ENCODE data around the gene GNGT1.
A peak's percentile ranks its signal among the peaks of the same experiment; 100 is the strongest.
"Not testable (repeated sequence)": the region's sequence is repeated elsewhere in the genome, so short reads cannot be mapped to it uniquely, and the experiment has no call there.

GNGT1 gene

DNA sequence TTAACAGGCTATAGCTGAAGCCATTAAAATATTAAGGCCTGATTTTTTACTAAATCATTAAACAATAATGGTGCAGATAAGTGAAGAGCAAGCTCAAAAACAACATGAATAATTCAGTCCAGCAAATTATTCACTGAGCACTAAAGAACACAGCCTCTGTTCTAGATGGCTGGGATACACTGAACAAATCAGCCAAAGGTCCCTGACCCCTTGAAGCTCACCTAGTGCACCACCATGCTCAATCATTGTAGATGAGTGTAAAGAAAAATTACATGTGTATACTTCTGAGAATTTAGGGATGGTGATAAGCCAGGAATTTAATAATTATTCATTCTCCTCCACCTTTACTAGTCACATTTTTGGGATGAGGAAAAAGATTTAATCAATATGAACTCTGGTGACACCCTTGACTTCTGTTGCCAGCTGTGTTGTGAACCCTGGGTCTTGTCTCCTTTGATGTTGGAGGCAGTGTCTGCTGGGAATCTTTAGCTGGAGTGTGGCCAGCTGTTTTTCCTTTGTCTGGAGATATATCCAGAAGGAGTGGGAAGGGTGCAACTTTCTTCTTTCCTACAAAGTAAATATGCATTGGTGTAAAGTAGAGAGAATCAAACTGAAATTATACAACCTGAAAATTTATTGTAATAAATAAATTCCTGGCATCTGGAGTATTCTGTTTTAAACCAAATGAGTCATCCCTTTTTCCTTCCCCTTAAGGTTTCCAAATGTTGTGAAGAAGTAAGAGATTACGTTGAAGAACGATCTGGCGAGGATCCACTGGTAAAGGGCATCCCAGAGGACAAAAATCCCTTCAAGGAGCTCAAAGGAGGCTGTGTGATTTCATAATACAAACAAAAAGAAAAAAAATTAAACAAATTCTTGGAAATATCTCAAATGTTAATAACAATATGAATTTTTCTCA, 4.0 kb downstream of the GNGT1 start:
- no peak for DNase-seq

DNA sequence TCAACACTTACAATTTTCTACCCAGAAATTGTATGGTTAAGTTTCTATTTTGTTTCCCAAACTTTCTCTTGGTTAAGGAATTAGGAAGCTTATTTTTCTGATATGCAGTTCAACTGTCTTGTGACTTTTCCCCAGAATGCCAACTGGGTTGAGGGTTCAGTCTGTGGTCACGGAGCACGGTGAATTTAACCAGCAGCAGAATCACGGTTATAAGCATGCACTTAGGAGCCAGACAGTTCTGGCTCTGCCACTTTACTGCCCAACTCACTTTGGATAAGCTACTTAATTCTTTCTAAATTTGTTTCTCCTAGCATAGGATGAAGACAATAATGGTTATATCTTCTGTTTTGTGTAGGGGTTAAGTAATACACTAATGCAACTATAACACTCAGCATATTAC, 4.9 kb downstream of the GNGT1 start:
- DNase-seq, result not testable (repeated sequence)

DNA sequence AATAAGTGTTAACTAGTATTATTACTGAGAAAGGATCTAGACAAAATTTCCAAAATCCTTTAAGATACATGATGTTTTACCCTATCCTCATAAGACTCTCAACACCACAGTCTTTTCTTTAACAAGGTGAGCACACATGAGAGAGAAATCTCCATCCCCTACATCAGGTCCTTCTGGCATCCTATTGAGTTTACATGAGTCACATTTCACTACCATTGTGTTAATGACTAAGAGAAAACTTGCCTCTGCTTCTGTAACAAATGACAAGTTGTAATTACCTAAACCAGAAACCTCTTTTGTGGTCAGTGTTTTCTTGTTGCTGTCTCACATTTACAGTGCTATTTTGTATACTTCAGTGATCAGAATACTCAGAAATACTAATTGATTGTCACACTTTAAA, 5.3 kb downstream of the GNGT1 start:
- not testable (repeated sequence) for DNase-seq

DNA sequence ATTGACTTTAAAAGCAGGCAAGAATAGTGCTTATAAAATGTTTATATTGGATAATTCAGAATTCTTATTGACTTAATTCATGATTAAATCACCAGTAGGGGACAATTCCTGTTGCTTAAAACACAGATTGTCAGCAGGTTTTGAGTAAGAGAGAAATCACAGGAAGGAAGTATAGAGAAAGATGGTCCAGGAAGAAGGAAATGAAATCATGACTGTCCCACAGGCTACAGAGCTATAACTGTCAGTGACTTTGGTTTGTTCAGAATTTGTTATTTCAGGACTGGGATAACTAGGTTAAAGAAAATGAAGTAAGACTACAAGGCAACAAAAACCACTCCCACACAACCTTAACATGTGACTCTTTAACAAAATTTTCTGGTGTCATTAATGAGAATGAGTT, 6.8 kb downstream of the GNGT1 start:
- no peak for DNase-seq

DNA sequence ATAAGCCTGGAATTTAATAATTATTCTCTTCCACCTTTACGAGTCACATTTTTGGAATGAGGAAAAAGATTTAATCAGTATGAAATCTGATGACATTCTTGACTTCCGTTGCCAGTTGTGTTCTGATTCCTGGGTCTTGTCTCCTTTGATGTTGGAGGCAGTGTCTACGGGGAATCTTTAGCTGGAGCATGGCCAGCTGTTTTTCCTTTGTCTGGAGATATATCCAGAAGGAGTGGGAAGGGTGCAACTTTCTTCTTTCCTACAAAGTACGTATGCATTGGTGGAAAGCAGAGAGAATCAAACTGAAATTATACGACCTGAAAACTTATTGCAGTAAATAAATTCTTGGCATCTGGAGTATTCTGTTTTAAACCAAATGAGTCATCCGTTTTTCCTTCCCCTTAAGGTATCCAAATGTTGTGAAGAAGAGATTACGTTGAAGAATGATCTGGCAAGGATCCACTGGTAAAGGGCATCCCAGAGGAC, 8.3 kb downstream of the GNGT1 start:
- no peak for DNase-seq

DNA sequence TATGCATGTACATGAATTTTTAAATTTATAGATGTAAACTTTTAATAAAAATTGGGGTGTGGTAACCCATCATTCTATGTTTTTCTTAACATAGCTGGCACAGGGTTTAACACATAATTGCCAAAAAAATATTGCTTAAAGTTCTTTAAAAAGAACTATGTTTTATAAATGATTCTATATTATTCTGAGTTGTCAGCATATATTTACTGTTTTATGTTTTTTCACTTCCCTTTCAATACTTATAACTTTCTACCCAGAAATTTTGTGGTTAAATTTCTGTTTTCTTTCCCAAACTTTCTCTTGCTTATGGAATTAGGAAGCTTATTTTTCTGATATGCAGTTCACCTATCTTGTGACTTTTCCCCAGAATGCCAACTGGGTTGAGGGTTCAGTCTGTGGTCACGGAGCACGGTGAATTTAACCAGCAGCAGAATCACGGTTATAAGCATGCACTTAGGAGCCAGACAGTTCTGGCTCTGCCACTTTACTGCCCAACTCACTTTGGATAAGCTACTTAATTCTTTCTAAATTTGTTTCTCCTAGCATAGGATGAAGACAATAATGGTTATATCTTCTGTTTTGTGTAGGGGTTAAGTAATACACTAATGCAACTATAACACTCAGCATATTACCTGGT, 9.0 kb downstream of the GNGT1 start:
- not testable (repeated sequence) for DNase-seq

DNA sequence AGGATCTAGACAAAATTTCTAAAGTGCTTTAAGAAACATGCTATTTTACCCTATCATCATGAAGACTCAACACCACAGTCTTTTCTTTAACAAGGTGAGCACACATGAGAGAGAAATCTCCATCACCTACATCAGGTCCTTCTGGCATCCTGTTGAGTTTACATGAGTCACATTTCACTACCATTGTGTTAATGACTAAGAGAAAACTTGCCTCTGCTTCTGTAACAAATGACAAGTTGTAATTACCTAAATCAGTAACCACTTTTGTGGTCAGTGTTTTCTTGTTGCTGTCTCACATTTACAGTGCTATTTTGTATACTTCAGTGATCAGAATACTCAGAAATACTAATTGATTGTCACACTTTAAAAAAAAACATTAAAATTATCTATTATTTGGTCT, 9.5 kb downstream of the GNGT1 start:
- not testable (repeated sequence) for DNase-seq

DNA sequence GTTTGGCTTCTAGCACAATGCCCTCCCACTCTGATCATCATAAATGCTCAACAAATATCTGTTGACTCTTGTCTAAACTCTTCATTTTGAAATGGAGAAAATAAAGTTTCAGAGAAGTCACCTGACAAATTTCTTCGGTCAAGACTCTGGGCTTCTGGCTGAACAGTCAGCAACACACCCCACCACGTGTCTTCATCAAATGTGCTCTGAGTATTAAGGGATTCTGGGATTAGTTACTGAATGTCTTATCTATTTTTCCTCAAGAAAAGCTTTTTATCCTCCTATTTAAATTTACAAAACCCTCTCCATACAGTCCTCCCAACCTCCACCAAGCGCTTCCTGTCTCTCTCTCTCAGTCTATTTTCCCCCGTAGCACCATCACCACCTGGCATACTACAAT, 9.9 kb downstream of the GNGT1 start:
- not testable (repeated sequence) for DNase-seq

DNA sequence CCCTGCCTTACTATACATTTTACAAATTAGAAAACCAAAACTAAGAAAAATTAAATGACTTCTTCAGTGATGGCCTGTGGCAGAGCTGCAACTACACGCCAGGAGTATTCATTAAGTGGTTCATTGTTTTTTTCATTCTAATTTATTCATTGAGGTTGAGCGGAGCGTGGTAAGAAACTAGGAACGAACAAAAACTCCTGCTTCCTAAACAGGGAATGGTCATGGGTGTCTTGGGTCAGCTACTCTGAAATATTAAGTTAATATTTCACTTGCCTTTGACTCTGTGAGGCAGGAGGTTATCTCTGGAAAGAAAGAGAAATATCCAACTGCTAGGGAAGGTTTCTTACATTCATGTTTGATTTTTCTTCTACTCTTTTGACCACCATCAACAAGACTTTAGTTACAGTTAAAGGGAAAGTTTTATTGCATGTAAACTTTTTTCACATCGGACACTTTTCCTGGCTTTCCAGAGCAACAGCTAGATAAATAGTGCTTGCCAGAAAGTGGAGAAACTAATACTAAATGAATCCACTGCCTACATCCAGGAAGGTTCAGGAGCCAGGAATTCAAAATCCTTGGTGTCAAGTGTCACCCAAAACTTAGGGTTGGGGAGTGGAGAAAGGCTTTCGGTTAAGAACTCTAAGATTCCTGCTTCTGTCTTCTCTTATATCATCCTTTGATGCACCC, 14.3 kb downstream of the GNGT1 start:
- DNase-seq, result no peak

DNA sequence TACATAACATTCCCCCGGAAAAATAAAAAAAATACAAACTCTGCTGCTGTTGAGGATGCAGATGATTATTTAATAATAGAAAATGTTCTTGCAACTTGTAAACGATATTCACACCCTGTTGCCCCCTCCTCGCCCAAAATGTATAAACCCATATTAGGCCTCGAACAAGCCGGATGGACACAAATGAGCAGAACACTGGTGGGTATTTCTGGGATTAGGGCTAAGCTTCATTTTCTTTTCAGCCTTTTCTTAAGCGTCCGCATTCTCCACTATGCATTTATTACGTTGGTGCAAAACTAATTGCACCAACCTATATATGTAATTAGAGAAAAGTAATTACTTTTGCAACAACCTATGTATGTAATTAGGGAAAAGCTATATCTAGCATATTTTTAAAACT, 14.8 kb downstream of the GNGT1 start:
- DNase-seq, result no peak

DNA sequence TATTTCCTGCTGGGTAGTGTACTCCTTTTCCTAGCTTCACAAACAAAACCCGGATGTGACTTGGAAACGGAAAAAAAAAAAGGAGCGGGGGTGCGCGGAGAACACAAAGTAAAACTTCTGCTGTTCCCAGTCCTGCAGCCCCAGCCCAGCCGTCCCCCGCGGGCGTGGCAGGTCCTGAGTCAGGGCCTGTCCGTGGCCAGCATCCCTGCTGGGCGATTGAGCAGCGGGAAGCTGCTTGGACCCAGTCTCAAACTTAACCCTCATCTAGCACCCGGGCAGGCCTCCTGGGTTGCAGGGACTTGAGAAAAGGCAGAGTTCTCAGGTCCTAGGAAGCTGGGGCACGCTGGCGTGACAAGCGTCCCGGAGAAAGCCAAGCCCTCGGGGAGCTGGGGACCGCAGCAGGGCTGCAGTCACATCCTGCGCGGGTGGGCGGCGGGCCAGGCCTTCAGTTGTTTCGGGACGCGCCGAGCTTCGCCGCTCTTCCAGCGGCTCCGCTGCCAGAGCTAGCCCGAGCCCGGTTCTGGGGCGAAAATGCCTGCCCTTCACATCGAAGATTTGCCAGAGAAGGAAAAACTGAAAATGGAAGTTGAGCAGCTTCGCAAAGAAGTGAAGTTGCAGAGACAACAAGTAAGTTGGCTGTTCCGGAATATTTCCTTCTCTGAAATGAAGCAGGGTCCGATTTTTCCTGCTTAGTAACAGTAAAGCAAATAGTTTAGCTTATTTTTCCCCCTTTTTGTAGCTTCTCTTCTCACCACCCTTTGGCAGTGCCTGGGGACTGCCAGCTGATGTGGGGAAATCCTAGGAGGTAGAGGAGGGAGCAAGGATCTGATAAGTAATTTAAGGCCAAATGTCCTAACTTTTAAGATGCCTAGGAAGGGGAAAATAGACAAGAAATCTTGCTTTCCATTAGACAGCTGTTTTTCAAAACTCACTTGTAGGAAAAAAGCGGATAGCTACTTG, 15.5 kb downstream of the GNGT1 start, which contains the start of gene GNG11:
Gene GNG11 (plus strand): TSS at position 129 of the 960 bp plus-strand sequence. CDS start 403 bp downstream, at position 532.
- DNase-seq, result peak; percentile 10

DNA sequence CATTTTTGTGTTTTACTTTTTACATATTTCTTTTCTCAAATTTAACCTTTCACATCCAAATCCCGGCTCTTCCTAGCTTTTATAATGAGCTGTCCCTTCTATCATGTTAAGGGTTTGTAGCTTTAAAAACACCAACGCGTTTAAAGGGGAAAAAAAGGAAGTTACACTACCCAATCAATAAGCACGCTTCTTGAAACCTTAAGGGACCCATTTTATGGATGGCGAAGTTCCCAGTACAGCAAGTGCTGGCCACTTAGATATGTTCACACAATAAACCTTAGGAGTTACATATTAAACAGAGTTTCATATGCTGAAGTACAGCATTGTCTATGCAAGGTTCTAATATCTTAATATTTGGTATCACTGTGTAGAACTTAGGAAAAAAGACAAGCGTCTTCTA, 16.9 kb downstream of the GNGT1 start:
- no peak for DNase-seq

DNA sequence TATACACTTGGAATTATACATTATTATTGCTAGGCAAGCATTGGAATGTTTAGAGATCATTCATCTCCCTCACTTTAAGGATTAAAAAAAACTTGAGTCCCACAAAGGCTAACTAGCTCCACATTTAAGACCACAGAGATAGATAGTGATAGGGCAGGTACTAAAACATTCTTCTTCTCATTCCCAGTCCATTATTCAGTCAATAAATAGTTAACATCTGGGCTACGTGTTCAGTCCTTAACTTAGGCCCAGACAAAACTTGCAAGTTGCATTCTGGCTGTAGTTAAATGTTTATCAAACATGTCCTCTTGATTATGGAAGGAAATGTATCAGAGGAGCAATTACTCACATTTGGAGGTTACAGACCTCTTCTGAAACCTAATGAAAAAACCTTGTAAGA, 17.6 kb downstream of the GNGT1 start:
- no peak for DNase-seq

DNA sequence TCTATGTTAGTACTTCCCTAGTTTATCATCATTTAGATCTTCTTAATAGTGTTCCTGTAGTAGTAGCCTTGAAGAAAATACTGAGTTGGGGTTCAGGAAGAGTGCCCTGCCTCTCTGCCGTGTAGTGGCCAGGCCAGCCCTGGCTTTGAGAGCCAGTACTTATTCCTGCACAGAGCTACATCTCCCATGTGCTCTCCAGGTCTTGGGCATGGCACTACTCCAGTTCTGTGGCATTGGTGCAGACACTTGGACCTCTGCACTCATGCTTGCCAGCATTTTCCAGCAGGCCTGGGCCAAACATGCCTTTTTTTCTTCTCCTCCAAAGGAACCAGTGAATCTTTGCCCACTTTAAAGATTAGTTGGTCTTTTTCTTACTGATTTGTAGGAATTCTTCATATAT, 20.4 kb downstream of the GNGT1 start:
- DNase-seq, result no peak

DNA sequence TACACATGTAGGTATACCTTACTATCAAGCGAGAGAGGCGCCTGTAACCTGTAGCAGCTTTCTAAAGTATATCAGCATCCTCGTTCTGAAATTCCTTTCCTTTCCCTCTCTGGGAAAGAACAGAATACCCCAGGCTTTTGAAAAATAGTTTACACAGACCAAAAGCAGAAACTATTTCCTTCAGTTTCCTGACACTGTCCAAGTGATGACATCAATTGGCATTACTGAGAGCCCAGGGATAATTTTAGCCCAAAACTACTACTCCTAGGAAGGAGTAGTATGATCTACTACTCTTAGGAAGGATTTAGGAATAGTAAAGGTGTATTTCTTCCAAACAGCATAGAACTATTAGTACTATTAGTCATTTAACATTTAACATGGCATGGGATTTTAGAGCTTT, 21.2 kb downstream of the GNGT1 start:
- DNase-seq, result no peak

DNA sequence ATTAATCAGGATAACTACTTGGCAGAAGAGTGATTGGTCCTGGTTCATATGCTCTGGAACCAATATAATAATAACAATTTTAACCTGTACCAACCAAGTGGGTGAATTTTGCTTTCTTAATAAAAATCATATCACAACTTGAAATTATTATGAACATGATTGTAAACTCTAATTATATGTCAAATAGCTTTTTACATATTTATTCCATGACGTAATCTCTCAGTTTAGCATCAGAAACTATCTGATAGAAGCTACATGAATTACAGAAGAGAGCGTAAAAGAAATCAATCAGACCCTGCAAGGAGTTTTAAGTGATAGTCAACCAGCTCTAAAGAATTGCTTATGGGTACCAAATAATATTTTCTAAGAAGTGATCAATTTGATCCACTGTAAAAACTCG, 25.3 kb downstream of the GNGT1 start:
- no peak for DNase-seq

DNA sequence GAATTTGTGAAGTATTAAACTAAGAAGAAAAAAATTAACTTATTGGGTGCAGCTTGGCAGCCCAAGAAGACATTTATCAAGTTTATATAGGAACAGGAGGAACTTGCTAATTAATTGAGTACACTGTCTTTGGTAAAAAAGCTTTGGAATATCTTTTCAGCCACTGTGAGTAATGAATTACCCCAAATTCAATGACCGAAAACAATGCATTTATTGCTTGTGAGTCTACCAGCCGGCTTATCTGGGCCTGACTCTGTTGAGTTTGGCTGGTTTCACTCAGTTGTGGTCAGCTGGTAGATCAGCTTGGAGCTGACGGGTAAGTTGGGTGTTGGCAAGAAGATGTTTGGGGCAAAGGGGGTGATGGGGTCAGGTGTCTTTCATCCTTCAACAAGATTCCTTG, 26.8 kb downstream of the GNGT1 start:
- no peak for DNase-seq

DNA sequence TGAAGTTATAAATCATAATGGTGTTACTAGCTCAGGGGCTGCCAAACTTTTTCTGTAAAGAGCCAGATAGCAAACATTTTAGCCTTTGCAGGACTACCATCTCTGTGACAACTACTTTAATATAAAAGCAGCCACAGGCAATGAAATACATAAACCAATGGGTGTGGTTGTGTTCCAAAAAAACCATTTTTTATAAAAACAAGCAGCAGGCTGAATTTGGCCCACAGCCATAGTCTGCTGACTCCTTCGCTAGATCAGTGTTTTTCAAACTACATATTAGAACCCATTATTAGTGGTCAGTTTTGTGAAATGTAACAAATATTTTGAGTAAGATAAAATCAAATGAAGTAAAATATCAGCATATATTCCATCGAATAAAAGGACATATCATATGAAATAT, 28.7 kb downstream of the GNGT1 start:
- DNase-seq, result no peak

DNA sequence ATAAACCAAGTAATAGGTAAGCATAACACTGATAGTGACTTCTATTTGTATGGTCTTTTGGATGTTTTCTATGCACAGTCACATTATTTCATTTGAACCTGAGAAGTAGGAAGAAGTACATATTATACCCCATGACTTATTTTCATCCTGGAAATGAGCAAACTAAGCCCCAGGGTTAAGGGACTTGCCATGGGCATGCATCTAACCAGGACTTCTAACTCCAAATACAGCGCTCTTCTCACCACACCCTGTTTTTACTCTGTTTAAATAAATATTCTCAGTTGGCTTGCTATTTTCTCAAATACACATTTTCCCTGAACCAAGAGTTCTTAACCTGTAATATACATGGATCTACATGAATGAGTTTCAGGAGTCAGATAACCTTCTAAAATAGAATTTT, 31.5 kb downstream of the GNGT1 start:
- no peak for DNase-seq

DNA sequence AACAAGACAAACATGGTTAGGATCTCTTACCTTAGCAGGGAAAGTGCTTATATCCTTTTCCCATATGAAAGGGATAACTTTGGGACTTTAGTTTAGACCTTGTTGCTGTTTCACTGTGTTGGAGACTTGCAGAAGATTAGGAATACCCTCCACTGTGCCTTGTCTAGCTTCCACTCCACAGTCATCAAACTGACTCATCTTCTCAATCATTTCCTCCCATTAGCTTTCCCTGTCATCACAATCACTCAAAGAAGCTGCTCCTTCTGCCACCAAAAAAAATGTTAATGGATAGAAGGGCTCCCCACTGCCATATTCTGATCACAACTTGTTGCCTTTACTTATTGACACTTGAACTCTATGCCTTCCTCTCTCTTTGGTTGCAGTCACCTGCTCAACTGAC, 31.9 kb downstream of the GNGT1 start:
- DNase-seq, result no peak

DNA sequence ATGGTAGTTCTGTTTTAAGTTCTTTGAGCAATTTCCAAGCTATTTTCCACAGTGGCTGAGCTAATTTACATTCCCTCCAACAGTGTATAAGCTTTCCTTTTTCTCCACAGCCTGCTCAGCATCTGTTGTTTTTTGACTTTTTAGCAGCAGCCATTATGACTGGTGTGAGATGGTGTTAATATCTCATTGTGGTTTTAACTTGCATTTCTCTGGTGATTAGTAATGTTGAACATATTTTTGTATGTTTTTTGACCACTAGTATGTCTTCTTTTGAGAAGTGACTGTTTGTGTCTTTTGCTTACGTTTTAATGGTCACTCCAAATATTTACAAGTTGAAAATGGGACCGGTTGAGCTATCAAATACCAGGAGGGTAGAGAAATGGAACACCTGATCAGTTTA, 35.6 kb downstream of the GNGT1 start:
- DNase-seq, result no peak

DNA sequence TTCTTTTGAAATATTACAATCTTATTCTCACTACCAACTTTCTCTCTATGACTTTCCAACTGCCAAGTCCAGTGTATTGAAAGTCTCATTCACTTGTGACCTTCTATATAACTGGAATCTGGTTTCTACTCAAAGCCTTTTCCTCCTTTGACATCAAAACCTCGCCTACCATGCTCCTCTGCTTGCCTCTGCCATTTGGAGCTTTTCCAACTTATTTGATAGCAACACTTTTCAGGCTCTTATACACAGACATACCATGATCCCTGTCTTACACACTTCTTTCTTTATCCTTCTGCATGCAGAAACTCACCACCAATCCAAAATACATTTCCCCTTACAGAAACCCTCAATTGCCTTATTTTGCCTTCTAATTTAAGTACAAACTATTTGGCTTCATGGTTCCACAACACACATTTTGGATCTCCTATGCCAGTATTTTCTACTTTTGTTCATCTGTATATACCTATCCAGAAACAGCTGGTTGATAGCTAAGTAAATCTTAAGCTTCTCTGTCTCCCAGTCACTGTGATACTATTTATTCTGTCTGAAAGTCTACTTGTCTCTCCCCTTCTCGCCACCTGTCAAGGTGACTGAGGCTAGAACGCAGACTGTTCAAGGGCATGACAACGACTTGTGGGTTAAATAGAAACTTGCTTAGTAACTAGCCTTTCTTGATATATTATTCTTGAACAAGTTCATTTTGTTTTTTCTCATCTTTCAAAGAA, 37.6 kb downstream of the GNGT1 start:
- DNase-seq, result no peak

Data from DMS79 treated with DMSO at 0.1 percent for 48 hours (cell line).